Nephron progenitor cell (in vitro differentiated cells): ENCODE results near the gene ZFR2.

Experiments
- DNase-seq: peaks from one replicate; pipeline ENCODE4 v3.0.0; 2021
- H3K27ac Mint-ChIP-seq: 2 replicates; pipeline ENCODE4 v1.8.0; 2021; ENCODE audit warnings: mild to moderate bottlenecking, moderate library complexity, mixed read lengths
- H3K27me3 Mint-ChIP-seq: 2 replicates; pipeline ENCODE4 v1.8.0; 2021; ENCODE audit warnings: mild to moderate bottlenecking, low read depth, mixed read lengths; ENCODE audit not compliant: poor library complexity
- H3K36me3 Mint-ChIP-seq: 2 replicates; pipeline ENCODE4 v1.8.0; 2021; ENCODE audit warnings: low read depth, mixed read lengths
- H3K4me1 Mint-ChIP-seq: 2 replicates; pipeline ENCODE4 v1.8.0; 2021; ENCODE audit warnings: mixed read lengths
- H3K4me3 Mint-ChIP-seq: 2 replicates; pipeline ENCODE4 v1.8.0; 2021; ENCODE audit warnings: mild to moderate bottlenecking, moderate library complexity, mixed read lengths
- H3K9me3 Mint-ChIP-seq: 2 replicates; pipeline ENCODE4 v1.8.0; 2021; ENCODE audit warnings: mild to moderate bottlenecking, moderate library complexity, mixed read lengths
- CTCF ChIP-seq: fragments of 200-600 bp; sonication (generic); IDR thresholded peaks from 2 replicates; pipeline ENCODE4 v1.5.0; 2021; ENCODE audit warnings: antibody characterized with exemption

Gene ZFR2

GRCh38 chr19:3771906-3772455, 96.9 kb downstream of the ZFR2 start, which contains the start of gene RAX2:
RAX2 (minus strand) TSS chr19:3772228; CDS start chr19:3771742, 486 bp downstream.
- peak within 1 kb of the TSS; percentile 47 for H3K4me3 Mint-ChIP-seq

GRCh38 chr19:3771000-3771905, 97.6 kb downstream of the ZFR2 start:
- H3K4me3 Mint-ChIP-seq: peak overlapping the region; percentile 47
- peaks cover 42% of the 10 kb centered on the region for H3K4me1 Mint-ChIP-seq
- H3K27ac Mint-ChIP-seq: peak overlapping the region; percentile 77
- no peaks in the 10 kb centered on the region for H3K27me3 Mint-ChIP-seq
- H3K36me3 Mint-ChIP-seq: peaks cover 5% of the 10 kb centered on the region
- no peak for TF ChIP-seq CTCF
- no peaks in the 10 kb centered on the region for H3K9me3 Mint-ChIP-seq
- DNase-seq: no peak

More at GRCh38 chr19:3771906-3772455, 96.9 kb downstream of the ZFR2 start, which contains the start of gene RAX2:
- TF ChIP-seq CTCF: no peak
- Mint-ChIP-seq H3K27me3 (peaks cover 4% of the 10 kb centered on the region), H3K4me1 (peaks cover 42% of the 10 kb centered on the region), H3K36me3 (peaks cover 5% of the 10 kb centered on the region), H3K27ac (peak within 1 kb of the TSS; percentile 77), H3K9me3 (no peaks in the 10 kb centered on the region)
- peak; percentile 68 for DNase-seq

GRCh38 chr19:3770136-3770999, 98.5 kb downstream of the ZFR2 start:
- Mint-ChIP-seq H3K9me3 (no peaks in the 10 kb centered on the region), H3K27ac (peak overlapping the region; percentile 36), H3K4me1 (peaks cover 42% of the 10 kb centered on the region), H3K4me3 (no peak overlapping the region), H3K36me3 (peaks cover 5% of the 10 kb centered on the region), H3K27me3 (no peaks in the 10 kb centered on the region)
- DNase-seq: no peak
- TF ChIP-seq CTCF: no peak

GRCh38 chr19:3769494-3769893, 99.3 kb downstream of the ZFR2 start:
- Mint-ChIP-seq H3K4me3 (no peak overlapping the region), H3K9me3 (no peaks in the 10 kb centered on the region), H3K27me3 (no peaks in the 10 kb centered on the region), H3K36me3 (peaks cover 5% of the 10 kb centered on the region), H3K4me1 (peaks cover 38% of the 10 kb centered on the region), H3K27ac (no peak overlapping the region)
- no peak for TF ChIP-seq CTCF
- no peak for DNase-seq

- Mint-ChIP-seq H3K4me3 (no peak overlapping the region), H3K27me3 (no peaks in the 10 kb centered on the region), H3K9me3 (no peaks in the 10 kb centered on the region), H3K4me1 (peaks cover 30% of the 10 kb centered on the region), H3K36me3 (peaks cover 5% of the 10 kb centered on the region), H3K27ac (peak overlapping the region; percentile 34)
- TF ChIP-seq CTCF: no peak
- no peak for DNase-seq
These were observed 100.1 kb downstream of the ZFR2 start for GRCh38 chr19:3768748-3769099.
